COLO668 (cell line): Measurements from ENCODE around the gene KIAA0040.

Experiments
- DNase-seq: peaks from one replicate; lab custom pipeline; 2025; ENCODE audit not compliant: unreplicated experiment; lab: John Stamatoyannopoulos, UW

Gene KIAA0040

DNA sequence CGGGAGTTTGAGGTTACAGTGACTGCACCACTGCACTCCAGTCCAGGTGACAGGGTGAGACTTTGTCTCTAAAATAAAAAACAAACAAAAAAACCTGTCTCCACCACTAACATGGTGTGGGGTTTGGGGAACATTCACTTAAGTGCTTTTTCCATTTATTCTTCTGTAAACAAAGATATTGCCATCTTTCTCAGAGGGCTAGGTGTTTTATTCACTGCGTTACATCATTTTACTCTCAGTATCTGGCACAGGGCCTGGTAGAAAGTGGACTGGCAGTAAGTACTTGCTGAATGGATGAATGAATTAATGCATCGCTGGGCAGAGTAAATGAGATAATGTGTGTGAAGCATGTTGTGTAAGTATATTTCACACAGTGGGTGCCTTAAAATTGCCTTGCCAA is 20.1 kb downstream of the KIAA0040 start:
- no peak for DNase-seq

DNA sequence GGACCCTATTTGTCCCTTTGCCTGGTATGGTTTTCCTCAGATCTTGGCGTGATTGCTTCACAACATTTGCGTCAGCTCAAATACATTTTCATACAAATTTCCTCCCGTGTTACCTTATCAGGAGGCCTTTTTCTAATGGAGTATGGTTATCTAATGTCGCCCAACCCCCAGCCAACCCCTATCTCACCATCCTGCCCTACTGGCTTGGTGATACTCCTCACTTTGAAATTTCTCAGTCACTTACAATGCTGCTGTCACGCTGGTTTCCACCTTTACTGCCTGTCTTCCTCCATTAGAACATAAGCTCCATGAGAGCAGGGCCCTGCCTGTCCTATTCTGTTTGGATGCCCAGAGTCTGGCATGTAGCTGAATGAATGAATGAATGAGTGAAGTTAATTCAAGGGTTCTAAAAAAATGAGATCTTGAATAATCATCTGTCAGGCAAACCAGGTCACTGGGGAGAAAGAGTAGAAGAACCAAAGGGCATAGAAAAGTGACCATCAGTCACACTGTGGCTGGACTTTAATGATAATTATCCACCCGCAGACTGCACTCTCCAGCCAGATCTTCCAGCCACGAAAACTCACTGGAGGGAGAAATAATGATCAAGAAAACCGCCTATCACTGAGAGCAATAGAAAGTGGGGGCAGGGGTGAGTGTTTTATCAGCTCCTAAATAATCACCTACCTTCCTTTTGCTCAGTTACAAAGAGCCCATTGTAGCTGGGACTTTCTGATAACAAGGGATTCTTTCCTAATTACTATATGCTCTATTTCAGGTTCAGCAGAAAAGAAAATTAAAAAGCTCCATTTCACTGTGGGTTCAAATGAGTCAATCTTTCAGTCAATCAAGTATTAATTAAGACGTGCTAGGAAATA is 21.3 kb downstream of the KIAA0040 start:
- no peak for DNase-seq

DNA sequence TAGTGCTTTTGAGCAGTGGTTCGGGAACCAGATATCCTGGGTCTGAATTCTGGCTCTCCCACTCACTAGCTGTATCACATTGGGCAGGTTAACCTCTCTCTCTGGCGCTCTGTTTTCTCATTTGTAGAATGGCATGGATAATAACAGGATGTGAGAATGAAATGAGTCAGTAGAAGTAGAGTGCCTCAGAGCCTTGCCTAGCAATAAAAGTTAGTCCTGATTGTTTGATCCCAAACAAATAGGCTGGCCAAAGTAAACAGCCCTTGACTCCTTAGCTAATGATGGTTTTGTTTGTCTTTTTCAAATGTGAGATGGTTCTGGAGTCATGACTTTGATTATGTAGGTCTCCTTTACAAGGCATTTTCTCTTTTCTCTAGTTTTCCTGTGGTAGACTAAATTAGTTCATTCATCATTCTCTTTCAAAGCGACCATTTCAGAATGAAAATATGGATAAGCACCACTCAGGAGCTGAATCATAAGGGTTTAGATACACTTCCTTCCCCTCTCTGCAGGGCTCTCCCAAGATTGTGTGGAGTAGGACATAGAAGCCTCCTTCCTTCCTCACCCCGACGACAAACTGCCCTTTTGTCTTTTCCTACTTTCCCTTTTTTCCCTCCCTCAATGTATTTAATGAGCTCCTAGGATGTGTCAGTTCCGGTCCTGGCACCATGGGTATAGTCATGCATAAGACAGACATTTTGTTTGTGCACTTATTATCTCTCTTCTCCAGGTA is 23.1 kb downstream of the KIAA0040 start:
- no peak for DNase-seq

DNA sequence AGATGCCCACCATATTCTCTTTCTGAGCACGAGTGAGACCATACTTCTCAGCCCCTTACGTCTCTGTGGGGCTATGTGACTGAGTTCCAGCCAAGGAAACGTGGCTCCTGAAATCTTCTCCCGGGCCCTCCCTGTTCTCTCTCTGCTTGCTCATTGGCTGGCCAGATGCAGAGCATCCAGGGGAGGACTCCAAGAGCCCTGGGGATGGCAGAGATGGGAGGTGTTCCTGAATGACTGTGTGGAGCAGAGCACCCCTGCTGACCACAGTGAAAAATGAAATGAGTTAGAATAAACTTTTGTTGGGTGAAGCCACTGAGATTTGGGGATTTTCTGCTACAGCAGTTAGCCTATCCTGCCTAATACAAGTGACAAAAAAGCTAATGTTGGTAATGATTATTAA is 23.8 kb downstream of the KIAA0040 start:
- DNase-seq: no peak

DNA sequence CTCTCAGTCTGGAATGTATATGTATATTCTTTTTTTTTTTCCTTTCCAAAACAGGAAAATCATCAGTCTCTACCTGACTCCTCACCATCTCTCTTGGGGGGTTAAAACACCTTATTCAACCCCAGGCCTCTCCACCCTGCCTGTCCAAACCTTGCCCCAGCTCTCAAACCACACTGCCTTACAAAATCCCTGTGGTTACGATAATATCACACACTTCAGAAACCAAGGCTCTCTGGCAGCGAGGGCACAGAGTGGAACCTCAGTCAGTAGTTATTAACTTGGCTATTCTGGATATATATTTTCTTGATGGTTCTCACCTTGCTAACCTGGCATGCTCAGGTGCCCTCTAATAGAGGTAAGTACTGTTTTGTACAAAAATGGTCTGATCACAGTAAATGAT is 24.7 kb downstream of the KIAA0040 start:
- no peak for DNase-seq

DNA sequence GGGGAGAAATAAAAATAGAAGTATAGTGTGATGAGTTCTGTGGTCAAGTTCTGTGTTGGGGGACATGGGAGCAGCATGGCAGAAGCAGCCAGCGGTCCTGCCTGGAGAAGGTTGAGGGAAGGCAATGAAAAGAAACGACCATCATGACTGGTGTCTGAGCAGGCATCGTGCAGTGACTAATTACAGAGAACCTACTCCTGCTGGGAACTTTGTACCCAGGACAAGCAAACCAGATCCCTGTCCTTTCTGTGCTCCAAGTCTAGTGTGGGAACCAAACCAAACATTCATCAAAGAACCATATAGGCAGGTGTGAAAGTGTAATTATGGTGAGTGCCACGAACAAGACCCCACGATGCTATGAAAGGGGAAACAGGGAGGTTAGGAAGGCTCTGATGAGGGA is 25.8 kb downstream of the KIAA0040 start:
- DNase-seq: no peak

DNA sequence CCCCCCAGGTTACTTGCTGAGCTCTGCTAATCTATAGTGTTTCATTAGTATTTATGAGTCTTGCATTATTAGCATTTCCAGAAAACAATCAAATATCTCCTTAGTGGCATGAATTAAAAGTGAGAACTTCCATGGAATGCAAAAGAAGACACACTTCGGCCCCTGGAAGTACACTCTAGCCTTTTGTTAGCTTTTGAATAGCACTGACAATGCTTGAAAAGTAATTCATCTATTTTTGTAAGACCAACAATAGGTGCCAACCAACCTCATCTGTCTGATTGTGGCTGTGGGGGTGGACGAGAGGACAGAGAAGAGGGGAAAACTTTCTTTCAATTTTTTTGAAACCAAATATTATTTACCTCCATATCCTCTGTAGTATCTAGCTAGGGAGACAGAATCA is 27.8 kb downstream of the KIAA0040 start:
- no peak for DNase-seq

DNA sequence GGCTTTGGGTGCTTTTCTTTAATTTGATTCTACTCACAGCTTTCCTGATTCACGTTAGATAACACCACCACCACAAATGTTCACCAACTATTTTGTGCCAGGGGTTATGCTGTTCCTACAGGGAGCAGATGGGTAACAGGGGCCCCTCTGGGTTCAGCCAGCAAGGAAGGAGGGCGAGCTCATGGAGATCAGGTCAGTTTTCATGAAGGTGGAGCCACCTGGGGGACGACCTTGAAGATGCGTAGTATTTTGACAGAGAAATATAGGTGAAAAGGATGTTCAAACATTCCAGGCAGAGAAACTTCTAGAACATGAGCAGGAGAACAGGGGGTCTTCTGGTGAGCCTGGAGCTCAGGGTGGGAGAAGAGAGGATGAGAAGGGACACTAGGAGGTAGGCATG is 28.9 kb downstream of the KIAA0040 start:
- DNase-seq: no peak

DNA sequence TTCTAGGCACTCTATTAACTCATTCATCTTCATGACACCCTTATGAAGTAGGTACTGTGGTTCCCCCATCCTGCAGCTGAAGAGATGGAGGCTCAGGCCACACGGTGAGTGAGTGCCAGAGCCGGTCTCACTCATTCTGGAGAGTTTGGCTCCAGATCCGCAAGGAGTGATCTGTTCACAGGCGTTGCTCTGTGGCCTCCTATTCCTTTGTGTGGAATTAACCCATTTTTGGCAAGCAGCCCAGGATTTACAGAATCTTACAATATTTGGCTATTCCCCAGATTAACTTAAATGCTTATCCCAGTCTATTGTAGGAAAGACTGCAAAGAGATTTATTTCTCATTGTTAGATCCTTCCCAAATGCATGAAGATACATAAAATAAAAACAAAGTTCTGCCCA is 29.6 kb downstream of the KIAA0040 start:
- no peak for DNase-seq

DNA sequence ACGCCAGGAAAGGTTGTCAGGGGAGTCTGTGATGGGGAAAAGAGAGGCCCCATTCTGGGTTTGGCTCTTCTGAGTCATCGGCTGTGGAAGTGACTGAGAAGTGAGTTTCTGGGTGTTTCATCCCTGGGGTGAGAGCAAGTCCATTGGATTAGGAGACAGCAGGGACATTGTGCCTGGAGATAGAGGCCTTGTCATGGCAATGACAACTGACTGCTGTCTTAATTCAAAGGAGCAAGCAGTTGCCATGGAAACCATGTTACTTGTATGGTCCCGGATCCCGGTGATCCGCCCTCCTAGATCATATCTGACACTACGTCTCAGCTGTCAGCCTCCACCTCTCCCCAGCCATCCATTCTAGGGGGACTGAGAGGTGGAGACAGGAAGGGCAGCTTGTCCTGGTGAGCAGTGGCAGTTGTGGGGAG is 34.4 kb downstream of the KIAA0040 start:
- no peak for DNase-seq

DNA sequence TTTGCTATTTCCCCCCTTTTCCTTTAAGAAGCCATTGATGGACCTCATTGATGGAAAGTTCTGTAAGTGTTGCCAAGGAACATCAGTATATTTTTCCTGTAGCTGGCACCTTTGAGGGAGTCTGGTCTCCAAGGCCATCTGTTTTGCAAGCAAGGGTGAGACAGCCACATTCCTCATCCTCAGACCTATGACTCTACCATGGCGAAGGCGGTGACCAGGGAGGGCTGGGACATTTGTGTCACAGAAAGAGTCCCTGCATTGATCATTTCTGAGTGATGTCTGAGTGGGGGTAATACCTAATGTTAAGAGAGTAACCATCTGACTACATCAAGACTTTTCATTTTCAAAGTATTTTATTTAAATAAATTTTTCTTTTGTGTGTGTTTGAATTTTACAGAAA is 35.4 kb downstream of the KIAA0040 start:
- no peak for DNase-seq

DNA sequence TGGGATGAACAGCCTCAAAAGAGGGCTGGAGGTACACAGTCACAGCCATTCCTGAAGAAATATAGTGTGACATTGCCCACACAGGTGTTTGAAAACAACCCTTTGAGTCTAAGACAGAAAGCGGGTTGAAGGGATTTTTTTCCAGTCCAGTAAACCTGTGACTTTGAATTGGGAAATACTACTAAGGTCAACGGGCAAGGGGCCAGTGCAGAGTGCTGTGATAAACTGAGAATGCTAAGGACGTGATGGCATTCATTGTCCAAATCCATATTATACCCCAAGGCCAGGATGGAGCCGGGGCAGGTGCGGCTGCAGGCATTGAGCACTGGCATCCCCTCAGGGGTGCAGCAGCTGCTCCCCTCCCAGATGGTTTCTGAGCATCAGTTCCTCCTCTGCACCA is 36.6 kb downstream of the KIAA0040 start:
- no peak for DNase-seq

DNA sequence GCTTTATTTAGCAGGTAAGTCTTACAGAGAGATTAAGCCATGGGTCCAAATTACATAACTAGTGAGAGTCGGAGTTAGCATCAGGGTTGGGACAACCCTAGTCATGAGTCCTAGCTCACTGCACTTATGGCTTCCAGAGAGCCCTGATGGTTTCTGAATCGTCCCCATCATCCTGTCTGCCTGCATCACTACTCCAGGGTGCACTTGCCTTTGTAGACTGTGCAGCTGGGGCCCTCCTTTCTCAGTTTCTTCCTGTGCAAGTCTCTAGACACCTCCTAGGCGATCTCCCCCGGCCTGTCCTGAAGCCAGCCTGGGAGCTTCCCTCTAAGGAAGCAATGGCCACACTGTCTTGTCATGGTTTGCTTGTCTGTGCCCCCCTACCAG is 37.1 kb downstream of the KIAA0040 start:
- DNase-seq: no peak

DNA sequence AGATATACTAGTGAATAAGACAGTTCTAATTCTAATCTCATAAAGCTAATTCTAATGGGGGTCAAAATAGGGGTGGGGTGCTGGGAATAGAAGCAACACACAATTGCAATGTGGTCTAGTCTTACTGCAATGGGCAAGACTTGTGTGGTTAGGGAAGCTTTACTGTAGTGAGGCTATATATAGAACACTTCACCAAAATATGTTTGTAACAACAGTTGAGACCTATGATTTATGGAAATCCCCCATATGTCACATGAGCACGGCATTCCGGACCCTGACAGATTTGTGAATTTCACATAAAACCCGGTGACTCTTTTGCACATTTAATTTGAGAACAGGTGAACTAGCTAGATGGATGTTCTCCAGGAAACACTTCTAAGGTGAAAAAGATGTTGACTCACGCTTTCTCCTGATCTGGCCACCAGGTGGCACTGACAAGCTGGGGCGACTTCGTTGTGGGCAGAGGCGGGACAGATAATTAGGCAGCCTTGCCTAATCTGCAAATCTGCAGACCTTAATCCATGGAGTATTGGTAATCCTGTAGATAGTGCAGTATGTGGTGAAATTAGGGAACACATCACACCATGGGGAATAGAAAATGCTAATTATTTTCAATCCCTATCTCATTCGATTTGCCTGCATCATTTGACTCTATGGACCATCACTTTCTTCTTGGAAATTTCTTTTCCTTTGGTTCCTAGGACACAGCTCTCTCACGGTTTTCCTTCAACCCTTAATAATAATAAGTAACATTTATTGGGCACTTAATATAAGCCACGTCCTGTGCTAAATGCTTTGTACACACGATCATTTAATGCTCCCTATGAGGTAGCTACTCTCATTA is 37.7 kb downstream of the KIAA0040 start:
- DNase-seq: peak; percentile 68

DNA sequence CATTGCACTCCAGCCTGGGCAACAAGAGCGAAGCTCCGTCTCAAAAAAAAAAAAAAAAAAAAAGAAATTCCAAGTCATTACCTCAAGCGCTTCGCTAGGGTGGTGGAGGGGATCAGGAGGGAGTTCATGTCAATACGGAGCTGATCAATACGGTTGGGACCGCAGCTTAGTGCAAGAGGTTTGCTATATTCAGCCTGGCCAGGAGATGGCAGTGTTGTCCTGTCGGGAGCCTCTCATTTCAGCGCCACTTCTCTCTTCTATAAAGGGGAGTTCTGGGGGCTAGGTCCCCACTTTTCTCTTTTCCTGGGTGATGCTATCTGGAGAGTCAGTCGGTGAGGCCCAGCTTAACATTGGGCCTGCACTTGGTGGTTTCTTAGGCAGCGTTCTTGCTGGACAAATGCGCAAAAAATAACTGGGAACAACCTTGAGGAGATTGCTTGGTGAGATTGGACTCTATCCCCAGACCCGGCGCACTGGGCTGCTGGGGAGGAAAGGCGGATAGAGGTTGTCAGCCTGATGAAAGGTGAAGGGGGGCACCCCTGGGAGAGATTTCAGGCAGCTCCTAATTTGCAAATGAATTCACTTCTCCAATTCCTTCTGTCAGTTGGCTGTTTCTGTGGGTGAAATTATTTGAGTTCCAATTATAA is 40.4 kb downstream of the KIAA0040 start:
- DNase-seq: peak; percentile 61

DNA sequence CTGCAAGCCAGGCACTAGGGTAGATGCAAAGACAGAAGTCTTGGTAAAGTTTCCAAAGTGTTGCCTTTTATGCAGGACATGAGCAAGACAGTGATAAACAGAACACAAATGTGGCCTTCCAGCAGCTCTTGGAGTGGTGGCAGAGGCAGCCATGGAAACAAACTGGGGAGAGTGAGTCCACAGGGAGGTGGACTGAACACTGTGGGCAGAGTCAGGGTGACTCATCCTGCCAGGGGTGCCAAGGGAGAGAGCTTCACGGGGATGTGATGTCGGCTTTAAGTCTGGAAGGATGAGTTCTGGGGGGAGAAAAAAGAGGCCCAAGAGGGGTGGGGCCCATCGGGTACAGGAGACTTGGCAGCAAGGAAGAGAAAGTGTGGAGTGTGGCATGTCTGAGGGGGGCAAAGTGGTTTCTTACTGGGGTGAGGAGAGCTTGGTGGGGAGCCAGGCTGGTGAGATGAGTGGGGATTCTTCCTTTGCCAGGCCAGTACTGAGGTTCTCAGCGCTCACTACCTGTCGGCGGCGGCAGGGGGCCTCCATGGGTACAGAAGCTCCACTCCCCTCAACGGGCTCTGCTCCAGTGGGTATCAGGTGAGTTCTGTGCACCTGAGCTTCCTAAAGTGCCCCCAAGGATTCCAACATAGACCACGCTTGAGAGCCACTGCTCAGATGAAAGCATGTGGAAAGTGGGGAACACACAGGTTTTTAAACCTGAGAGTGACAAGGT is 41.8 kb downstream of the KIAA0040 start:
- DNase-seq: no peak

DNA sequence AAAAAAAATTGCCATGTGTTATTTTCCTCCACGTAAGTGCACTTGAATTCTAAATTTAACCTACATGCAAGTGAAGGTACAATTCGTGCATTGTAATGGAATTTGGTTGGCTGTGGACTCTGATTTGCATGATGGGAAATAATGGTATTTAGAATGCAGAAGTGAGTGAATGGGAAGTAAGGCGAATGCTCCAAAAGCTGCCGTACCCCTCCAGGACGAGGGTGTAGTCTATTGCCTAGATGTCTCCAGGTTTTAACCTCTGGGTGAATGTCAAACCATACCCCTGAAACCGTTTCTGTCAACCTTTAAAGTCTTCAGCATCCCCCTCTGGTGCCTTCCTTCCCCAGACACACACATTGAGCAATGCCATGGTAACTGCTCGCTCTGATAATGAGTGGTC is 44.5 kb downstream of the KIAA0040 start:
- no peak for DNase-seq

DNA sequence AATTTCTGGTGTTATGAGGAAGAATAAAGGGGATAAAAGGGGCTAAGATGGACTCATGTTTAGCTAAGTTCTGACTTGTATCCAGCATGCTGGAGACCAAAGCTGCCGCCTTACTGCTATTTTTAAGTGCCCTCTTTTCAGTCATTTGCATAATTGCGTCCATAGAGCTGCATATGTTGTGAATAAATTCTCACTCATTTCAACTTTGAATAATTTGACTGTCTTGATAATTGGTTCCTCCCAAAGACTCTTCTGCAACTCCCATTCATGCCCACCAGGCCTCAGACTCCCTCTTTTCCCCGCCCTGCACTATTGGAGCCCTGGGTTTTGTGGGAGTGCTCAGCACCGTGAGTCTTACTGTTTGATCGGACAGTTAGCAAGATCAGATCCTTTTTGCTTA is 45.0 kb downstream of the KIAA0040 start:
- no peak for DNase-seq

DNA sequence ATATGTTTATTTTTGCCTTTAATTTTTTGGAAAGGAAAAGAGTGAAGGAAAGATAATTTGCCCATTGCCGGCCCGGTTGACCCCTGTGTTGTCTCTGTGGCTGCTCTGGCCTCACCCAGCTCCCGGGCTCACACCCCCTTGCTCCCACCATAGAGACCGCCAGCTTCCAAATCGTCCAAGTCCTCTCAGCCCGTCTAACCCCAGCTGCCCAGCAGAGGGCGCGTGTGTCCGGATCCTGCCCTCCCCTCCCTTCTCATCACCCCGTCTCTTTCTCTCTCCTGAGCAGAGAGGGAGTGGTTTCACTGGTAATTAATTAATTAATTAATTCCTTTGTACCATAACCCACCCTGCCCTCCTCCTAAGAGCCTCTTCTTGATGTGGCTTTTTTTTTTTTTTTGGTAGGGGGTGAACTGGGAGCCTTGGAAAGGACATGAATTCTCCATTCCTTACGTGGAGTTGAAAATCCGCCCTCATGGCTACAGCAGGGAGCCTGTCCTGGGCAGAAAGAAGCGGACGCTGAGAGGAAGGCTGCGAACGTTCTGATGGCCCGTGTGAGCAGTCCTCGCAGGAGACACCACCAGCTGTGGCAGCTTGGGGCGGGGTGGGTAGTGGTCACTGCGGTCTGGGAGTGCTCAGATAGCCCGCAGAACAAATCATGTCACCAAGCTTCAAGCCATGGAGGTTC is 45.9 kb downstream of the KIAA0040 start:
- peak; percentile 66 for DNase-seq
